ENCODE results near the gene COG4.
A peak's percentile ranks its signal among the peaks of the same experiment; 100 is the strongest.
"Not testable (repeated sequence)": the region's sequence is repeated elsewhere in the genome, so short reads cannot be mapped to it uniquely, and the experiment has no call there.

COG4 gene

DNA sequence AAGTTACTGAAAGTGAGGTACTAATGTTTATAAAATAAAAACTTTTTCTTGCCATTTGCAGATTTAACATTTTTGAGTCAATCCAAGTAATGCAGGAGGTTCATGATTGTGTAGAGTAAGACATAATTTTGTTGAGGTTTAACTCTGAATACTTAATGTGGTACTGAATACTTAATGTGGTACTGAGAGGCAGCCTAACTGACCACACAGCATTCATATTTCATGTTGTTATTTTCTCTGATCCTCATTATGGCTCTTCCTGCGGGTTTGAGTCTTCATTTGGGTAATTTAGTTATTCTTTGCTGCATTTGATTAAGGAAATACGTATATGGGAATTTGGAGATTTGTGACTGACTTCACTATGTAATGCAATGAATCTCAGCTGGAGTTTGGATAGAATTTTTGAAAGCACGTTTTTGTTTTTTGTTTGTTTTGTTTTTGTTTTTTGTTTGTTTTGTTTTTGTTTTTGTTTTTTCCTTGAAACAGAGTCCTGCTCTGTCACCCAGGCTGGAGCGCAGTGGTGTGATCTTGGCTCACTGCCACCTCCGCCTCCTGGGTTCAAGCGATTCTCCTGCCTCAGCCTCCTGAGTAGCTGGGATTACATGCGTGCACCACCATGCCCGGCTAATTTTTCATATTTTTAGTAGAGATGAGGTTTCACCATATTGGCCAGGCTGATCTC, 4.1 kb upstream of the COG4 start:
- DNase-seq (ENCODE audit: low read depth, low spot score), result no peak

DNA sequence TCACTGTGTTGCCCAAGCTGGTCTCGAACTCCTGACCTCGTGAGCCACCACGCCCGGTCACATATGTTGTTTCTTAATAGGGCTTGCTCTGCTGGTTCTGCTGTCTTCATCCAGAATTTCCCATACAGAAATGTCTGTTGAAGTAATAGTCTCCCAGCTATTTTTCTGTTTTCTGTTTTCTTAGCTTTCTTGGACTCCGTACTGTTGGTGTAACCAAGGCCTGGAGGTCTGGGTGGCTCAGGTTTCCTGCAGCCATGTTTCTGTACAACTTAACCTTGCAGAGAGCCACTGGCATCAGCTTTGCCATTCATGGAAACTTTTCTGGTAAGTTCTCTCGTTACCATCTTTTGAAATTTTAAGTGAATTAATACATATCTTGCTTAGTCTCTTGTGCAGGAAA, 3.0 kb upstream of the COG4 start:
- DNase-seq (ENCODE audit: low read depth, low spot score), result no peak

DNA sequence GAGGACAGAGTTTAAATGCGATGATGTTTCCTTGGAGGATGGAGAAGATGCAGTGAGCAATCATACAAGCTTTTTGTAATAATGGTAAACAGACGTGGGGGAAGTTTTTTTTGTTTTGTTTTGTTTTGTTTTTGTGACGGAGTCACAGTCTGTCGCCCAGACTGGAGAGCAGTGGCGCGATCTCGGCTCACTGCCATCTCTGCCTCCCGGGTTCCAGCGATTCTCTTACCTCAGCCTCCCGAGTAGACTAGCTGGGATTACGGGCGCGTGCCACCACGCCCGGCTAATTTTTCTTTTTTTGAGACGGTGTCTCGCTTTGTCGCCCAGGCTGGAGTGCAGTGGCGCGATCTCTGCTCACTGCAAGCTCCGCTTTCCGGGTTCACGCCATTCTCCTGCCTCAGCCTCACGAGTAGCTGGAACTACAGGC, 1.1 kb upstream of the COG4 start:
- DNase-seq (ENCODE audit: low read depth, low spot score), result not testable (repeated sequence)

DNA sequence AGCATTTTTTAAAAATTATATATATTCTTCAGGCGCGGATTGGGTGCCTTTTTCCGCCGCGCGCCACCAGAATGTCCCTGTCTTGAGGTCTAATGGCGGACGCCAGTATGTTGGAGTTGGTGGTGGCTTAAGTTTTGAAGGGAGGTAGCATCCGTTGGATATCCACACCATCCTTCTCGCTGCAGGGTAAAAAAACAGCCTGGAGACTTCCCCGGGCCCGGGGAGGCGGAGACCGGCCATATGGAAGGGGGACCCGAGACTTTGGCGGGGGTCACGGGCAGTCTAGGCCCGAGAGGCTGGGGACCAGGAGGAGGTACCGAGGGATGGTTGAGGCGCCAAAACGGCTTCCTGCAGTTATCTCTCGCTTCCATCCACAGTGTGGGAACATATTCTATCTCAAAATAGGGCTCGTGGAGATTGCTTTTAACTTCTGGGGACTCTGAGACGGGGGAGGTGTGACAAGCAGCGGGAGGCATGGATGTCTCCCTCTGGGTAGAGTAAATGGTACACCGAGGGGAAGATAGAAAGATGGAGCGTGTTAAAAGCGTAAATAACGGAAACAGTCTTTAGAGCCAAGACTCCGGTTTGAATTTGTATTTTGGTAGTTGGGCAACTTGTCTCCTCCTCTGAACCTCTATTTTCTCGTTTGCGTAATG, 517 bp upstream of the COG4 start, which contains the start of gene SF3B3:
Gene SF3B3 (plus strand): TSS at position 74 of the 656 bp plus-strand sequence. CDS start 2,841 bp downstream, outside the sequence.
- peak; percentile 60 for DNase-seq (ENCODE audit: low read depth, low spot score)

DNA sequence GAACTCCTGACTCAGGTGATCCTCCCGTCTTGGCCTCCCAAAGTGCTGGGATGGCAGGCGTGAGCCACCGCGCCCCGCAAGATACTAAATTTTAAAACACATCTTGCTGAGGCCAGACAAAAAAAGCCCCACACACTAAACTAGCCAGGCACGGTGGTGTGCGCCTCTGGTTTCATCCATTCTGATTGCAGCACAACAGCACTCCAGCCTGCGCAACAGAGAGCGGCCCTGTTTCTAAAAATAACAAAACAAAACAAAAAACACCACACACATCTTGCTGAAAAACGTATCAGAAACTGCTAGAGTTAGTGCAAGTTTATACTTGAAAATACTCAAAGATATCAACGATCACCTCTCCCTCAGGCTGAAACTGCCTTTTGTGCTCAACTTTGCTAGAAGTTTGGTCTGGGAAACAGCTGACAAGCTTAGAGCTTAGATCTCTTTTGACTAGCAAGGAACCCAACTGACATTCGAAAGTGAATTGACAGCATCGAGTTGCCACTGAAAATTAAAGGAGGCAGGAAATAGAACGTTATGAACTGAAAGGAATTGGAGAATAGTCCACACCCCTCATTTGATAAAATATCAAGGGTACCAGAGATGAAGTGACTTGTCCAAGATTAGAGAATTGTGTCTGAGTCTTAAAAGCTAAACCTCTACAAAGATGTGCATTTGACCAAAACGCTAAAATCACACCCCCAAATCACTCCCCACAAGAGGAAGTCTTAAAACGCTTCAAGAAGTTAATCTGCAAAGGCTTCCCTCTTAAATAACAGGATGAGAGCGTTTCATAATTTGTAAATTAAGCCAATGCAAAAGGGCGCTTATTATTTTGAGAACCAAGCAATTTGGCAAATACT, 908 bp downstream of the COG4 start:
- no peak for DNase-seq (ENCODE audit: low read depth, low spot score)

DNA sequence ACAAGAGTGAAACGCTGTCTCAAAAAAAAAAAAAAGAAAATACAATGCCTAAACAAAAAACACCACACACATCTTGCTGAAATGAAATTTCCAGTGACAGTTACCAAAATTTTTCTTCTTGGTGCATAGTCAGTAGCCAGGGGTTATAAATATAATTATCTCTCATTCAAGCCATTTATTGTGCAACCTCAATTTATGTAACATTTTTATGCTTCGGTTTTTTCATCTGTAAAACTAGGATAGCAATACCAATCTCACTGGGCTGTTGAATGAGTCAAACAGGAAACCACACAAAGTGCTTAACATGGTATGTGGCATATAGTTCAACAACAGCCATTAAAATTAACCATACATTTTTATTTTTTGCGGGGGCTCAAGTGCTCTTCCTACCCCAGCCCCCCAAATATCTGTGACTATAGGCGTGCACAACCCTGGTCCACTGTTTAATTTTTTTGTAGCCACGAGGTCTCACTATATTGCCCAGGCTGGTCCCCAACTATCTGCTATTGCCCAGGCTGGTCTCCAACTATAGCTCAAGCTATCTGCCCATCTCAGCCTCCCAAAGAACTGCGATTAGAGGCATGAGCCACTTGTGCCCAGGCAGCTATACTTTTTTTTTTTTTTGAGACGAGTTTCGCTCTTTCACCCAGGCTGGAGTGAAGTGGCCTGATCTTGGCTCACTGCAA, 2.6 kb downstream of the COG4 start:
- no peak for DNase-seq (ENCODE audit: low read depth, low spot score)

DNA sequence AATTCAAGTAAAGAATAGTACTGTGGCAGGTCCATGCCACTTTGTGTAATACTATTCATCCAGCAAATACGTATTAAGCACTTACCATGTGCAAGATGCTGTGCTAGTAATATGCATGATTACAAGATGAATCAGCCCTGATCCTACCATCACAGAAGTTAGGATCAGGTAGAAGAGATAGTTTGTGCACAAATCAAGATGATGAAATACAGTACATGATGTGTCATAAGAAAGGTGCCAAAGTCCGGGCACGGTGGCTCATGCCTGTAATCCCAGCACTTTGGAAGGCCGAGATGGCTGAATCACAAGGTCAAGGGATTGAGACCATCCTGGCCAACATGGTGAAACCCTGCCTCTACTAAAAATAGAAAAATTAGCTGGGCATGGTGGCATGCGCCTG, 10.9 kb downstream of the COG4 start:
- no peak for DNase-seq (ENCODE audit: low read depth, low spot score)

DNA sequence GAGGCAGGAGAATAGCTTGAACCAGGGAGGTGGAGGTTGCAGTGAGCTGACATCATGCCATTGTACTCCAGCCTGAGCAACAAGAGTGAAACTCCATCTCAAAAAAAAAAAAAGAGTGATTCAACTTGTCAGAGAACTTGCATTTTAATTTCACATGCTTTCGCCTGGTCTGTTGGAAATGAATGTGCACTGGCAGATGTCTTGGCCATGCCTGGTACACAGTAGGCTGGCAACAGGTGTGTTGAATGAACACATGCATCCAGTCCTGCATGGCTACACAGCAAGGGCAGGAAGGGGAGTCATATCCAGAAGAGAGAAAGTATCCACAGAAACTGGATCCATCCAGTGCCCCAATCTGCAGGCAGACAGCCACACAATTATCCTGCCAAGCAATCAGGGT, 11.5 kb downstream of the COG4 start:
- DNase-seq (ENCODE audit: low read depth, low spot score), result no peak

DNA sequence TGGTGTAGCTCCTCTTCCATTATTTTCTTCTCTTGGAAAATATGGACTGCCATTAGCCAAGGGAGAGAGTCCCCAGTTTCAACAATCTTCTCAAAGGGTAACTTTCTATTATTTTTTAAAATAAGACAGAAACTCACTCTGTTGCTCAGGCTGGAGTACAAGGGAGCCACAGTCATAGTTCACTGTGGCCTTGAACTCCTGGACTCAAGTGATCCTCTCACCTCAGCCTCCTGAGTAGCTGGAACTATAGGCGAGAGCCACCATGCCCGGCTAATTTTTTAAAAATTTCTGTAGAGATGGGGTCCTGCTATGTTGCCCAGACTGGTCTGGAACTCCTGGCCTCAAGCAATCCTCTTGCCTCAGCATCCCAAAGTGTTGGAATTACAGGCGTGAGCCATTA, 13.1 kb downstream of the COG4 start:
- no peak for DNase-seq (ENCODE audit: low read depth, low spot score)

DNA sequence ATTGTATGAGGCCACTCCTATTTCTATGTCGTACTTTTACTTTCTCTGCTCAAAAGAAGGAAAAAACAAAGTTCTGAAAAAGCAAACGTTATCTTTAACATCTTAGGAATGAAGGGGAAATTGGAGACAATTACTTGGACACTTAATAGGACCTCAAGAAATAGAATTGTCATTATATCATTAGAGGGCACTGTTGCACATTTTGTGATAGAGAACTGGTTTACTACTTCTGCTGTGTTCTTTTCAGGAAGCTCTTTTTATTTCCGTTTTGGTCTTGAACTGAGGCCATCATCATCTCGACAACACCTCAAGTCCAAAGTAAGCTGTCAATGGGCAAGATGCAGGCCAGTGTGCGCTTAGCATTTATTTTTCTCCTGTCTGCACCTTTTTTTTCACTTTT, 14.6 kb downstream of the COG4 start:
- no peak for DNase-seq (ENCODE audit: low read depth, low spot score)

DNA sequence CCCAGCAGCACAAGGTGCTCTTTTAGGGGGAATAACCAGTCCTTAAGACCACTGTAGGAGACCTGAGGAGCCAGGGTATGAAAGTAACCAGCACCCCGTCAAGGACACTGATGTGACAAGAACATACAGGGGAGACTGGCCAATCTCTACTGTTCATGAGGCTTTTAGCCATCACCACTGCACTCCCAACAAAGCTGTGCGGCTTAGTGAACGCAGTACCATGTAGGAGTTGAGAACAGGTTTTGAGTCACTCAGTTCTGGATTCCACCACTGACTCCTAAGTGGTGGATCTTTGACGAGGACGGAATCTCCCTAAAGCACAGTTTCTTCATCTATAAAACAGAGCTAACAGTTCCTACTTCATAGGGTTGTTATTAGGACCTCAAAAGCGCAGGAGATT, 26.8 kb downstream of the COG4 start:
- no peak for DNase-seq (ENCODE audit: low read depth, low spot score)

DNA sequence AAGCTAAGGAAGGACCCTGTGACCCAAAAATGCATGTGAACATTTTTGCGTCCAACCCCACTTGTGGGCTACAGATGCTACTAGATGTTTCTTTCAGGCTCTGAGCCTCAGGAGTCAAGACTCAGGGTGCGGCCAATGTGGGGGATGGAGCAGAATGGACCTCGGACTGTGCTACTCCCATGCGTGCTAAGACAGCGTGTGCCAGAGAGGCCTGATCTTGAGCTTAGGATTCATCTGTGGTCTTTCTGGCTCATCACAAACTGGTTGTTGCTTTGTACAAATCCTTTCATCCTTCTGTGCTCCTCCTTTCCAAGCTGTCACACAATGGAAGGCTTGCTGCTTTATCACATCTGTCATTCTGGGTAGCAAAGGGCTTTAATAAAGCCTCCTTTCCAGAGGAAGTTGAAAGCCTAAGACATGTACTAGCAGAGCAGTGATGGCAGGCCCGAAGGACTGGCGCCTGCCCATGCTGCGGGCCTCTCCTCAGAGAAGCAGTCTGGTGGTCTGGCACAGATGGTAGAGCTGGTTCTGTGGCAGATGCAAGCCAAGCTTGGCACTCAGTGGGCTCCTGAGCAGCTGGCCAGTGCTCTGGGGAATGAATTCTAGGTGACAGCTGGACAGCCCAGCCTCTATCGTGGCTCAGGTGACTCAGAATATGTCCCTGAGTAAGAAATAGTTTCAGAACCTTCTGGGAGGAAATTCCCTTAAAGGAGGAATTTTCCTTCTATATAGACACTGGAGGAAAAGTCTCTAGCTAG, 27.8 kb downstream of the COG4 start:
- no peak for DNase-seq (ENCODE audit: low read depth, low spot score)

DNA sequence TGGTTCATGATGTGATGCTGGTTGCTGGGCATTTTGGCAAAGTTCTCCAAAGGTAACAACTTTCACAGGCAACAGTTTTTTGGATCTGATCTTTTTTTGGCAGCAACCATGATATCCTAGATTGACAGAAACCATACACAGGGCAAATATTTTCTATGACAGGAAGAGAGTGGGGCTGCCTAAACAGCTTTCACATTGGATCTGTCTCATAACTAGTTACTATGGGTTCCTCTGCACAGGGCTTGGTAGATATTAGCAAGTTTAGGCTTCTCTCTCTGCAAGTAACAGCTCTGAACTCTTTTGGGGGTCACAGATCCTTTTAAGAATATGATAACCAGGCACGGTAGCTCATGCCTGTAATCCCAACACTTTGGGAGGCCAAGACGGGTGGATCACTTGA, 28.6 kb downstream of the COG4 start:
- DNase-seq (ENCODE audit: low read depth, low spot score), result no peak

DNA sequence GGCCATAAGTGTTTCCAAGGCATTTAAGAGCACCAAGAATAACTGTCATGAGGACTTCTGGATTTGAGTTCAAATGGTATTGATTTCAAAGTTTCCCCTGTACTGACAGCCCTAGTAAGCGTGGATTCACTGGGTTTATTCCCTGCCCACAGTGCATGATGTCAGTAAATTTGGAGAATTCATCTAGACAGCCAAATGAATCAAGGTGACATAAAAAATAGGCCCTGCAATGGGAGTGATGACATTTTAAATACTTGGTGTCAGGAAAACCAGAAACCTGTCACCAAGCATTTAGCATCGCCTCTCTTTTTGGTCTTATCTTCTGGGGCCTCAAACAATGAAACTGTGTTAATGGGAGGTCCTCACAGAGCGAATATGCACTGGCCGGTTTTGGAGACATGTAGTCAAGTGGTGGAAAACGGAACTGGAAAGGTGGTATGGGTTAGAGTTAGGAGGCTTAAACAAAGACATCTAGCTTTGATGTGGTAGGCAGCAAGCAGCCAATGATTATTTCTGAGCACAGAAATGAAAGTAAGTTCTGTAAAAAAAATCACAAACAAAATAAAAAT, 29.1 kb downstream of the COG4 start:
- DNase-seq (ENCODE audit: low read depth, low spot score), result no peak

DNA sequence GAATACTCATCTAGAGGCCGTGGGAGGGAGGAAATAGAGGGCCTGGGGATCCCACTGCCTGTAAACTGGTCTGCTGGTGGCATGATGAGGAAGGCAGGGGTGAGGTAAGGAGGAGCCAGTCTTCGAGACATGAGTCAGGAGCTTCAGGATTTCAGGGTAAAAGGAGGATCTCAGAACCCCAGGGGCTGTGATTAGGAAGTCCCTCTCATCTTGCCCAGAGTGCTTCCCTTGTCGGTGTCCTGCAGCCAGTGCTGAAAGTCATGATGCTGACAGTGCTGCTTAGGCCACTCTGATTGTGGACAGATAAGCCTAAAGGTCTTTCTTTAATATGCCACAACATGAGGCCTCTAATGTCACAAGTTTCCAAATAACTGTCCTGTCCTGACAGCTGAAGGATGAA, 29.6 kb downstream of the COG4 start:
- DNase-seq (ENCODE audit: low read depth, low spot score), result no peak

DNA sequence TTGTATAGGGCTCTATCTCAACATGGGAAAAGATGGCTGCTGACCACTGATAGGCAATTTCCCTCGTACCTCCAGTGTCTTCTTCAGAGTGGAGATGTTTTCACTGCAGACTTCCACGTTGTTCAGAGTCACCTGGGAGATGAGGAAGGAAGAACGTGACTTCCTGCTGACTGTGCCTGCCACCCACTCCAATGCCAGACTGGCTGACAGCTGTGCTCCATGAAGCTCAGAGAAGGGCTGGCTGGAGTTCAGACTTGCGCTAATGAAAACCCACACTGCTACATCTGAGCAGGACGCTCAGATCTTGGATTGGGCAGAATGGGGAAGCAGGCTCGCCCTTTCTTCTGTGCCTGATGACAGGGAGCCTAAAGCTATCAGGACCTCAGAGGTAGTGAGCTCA, 33.1 kb downstream of the COG4 start:
- no peak for DNase-seq (ENCODE audit: low read depth, low spot score)

DNA sequence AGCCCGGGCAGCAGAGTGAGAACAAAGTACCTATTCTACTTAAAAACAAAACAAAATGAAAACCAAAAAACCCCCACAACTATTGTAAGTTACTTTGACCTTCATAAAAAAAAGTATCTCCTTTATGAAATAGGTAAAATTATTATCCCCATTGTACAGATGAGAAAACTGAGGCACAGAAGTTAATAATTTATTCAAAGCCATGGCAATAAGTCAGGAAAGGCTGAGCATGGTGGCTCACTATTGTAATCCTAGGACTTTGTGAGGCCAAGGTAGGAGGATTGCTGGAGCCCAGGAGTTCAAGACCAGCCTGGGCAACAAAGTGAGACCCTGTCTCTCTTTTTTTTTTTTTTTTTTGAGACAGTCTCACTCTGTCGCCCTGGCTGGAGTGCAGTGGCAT, 38.5 kb downstream of the COG4 start:
- no peak for DNase-seq (ENCODE audit: low read depth, low spot score)

DNA sequence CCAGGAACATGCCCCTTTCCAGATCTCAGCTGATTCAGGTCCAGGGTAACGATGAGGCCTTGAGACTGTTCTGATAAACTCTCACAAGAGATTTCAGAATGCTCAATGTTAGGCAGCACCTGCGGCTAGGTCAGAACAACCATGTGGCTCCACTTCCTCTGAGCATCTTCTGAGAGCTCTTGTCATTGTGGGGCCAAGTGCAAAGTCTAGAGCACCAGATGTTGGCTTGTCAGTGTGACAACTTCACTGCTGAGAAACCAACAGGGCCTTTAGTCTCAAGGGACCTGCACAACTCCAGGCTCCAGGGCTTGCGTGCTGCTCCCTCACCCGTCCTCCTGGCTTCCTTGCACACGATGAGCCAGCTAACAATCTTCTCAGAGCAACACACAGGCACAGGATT, 39.9 kb downstream of the COG4 start:
- no peak for DNase-seq (ENCODE audit: low read depth, low spot score)

DNA sequence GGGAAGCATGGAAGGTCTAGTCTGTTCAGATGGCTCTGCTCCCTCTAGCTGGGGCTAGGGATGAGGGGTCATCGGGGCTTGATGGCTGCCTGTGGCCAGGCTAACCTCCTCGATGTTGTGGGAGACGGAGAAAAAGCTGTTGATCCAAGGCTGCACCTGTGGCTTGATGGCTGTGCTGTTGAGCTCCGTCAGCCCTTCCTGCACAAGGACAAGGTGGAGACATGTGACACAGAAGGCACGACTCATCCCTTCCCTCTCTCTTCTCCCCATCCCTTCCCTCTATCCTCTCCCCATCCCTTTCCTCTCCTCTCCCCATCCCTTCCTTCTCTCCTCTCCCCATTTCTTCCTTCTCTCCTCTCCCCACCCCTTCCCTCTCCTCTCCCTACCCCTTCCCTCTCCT, 40.7 kb downstream of the COG4 start:
- DNase-seq (ENCODE audit: low read depth, low spot score), result no peak

DNA sequence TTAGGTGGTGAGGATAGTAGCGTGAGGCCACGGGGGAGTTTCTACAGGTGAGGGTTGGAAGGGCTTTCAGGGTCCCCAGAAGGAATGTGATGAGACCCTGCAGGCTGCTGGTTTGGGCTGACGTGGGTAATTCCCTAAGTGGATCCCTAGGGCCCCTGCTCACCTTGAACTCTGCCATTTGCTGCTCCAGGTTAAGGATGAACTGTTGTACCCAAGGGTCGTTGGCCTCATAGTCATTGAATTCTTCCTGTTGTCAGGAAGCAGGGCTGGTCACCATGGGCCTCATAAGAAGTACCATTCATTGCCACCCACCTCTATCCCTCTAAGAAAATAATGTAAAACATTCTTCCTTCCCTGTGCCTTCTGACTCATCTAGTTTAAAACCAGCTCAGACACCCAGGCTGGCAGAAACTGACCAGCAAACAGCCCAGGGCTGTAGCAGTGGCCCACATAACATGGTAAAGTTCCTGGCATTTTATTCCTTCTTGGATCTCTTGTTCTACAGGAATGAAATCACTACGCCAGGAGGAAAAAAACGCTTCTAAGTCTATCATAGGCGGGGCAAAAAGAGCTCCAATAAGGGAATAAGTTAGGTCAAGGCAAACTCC, 41.3 kb downstream of the COG4 start:
- DNase-seq (ENCODE audit: low read depth, low spot score), result no peak
